Measurements from ENCODE around the gene BICD2.

DNA sequence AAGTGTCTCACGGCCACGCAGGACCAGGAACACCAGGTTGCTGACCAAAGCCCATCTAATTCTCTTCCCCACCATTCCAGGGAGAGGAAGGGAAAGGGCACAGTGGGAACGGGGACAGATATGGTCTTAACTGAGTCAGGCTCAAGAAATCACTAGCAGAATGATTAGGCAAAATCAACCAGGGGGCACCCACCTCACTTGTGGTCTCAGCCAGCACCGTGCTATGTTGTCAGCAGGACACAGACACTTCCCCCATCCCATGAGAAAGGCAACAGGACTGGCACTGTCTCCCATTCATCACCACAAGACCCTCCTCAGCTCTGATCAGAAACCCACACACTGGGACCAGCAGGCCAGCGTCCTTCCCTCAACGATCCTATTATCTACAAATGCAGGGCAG lies 2.9 kb downstream of the BICD2 start:
- TF ChIP-seq, protein P1, sequence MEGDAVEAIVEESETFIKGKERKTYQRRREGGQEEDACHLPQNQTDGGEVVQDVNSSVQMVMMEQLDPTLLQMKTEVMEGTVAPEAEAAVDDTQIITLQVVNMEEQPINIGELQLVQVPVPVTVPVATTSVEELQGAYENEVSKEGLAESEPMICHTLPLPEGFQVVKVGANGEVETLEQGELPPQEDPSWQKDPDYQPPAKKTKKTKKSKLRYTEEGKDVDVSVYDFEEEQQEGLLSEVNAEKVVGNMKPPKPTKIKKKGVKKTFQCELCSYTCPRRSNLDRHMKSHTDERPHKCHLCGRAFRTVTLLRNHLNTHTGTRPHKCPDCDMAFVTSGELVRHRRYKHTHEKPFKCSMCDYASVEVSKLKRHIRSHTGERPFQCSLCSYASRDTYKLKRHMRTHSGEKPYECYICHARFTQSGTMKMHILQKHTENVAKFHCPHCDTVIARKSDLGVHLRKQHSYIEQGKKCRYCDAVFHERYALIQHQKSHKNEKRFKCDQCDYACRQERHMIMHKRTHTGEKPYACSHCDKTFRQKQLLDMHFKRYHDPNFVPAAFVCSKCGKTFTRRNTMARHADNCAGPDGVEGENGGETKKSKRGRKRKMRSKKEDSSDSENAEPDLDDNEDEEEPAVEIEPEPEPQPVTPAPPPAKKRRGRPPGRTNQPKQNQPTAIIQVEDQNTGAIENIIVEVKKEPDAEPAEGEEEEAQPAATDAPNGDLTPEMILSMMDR (IDR thresholded peaks at IDR 0.05) = no peak
- TF ChIP-seq POLR2A (IDR thresholded peaks at IDR 0.05) = no peak

All from adrenal gland (tissue), 5 donors.